GM20000 (cell line): ENCODE data around the gene SPAG8.

ENCODE experiments used
- DNase-seq: peaks from one replicate; pipeline ENCODE4 v3.0.0; 2012; ENCODE audit warnings: low spot score
- CTCF ChIP-seq: IDR thresholded peaks from 2 replicates; pipeline ENCODE4 v1.5.1; 2012; ENCODE audit warnings: mild to moderate bottlenecking, control low read depth; ENCODE audit errors: extremely low read depth, missing control alignments

SPAG8 gene

GRCh38 chr9:35812025-35812602 is at the start of gene SPAG8:
Gene SPAG8 (minus strand): TSS chr9:35812262. CDS start chr9:35812147, 115 bp downstream.
- TF ChIP-seq CTCF, result no peak
- DNase-seq, result peak; percentile 93

- no peak for DNase-seq
- TF ChIP-seq CTCF, result no peak
Measured at GRCh38 chr9:35861161-35861897, 49.3 kb upstream of the SPAG8 start.

- no peak for TF ChIP-seq CTCF
- DNase-seq, result no peak
Measured at GRCh38 chr9:35859990-35860339, 47.9 kb upstream of the SPAG8 start.

- DNase-seq, result no peak
- no peak for TF ChIP-seq CTCF
Measured at GRCh38 chr9:35859310-35859989, 47.4 kb upstream of the SPAG8 start.

GRCh38 chr9:35858458-35858857 is 46.4 kb upstream of the SPAG8 start:
- no peak for DNase-seq
- no peak for TF ChIP-seq CTCF

GRCh38 chr9:35856882-35857281 is 44.8 kb upstream of the SPAG8 start:
- DNase-seq, result no peak
- TF ChIP-seq CTCF, result no peak

- no peak for DNase-seq
- no peak for TF ChIP-seq CTCF
Measured at GRCh38 chr9:35856206-35856605, 44.1 kb upstream of the SPAG8 start.
